Measurements from ENCODE around the gene BBLN.
"Not testable (repeated sequence)": the region's sequence is repeated elsewhere in the genome, so short reads cannot be mapped to it uniquely, and the experiment has no call there.

Gene BBLN
- long read RNA-seq, transcript C9orf16-204 (3 exons, 1,570 nt), result minor isoform, 12 of 51 reads
- long read RNA-seq, transcript C9orf16-201 (2 exons, 713 nt), result major isoform, 36 of 51 reads
- long read RNA-seq, partial matches to known transcripts, result 1 of 51 reads
- long read RNA-seq, other reads (novel, unspliced or antisense), result 2 of 51 reads

- Histone ChIP-seq H3K27ac (replicated peaks) (peak within 1 kb of the TSS; percentile 99), H3K27me3 (ENCODE audit: insufficient read depth, poor library complexity, severe bottlenecking) (no peaks in the 10 kb centered on the region), H3K4me3 (replicated peaks; ENCODE audit: insufficient read depth, low read length) (peak within 1 kb of the TSS; percentile 95)
- peak; percentile 86 to 92 for DNase-seq (ENCODE audit: low read depth in 1 of 2, low spot score in 1 of 2)
- TF ChIP-seq GABPA (IDR thresholded peaks at IDR 0.05; ENCODE audit: low read depth), result peak; percentile 72
- no peak for TF ChIP-seq CTCF (IDR thresholded peaks at IDR 0.05; ENCODE audit: insufficient read depth, low read length)
- TF ChIP-seq SPI1 (IDR thresholded peaks at IDR 0.05; ENCODE audit: borderline replicate concordance, low read depth), result no peak
- no peak; the same call in 1 of the 2 replicates for TF ChIP-seq POLR2AphosphoS5 (IDR thresholded peaks at IDR 0.05; ENCODE audit: low read depth)
- TF ChIP-seq, protein P1, sequence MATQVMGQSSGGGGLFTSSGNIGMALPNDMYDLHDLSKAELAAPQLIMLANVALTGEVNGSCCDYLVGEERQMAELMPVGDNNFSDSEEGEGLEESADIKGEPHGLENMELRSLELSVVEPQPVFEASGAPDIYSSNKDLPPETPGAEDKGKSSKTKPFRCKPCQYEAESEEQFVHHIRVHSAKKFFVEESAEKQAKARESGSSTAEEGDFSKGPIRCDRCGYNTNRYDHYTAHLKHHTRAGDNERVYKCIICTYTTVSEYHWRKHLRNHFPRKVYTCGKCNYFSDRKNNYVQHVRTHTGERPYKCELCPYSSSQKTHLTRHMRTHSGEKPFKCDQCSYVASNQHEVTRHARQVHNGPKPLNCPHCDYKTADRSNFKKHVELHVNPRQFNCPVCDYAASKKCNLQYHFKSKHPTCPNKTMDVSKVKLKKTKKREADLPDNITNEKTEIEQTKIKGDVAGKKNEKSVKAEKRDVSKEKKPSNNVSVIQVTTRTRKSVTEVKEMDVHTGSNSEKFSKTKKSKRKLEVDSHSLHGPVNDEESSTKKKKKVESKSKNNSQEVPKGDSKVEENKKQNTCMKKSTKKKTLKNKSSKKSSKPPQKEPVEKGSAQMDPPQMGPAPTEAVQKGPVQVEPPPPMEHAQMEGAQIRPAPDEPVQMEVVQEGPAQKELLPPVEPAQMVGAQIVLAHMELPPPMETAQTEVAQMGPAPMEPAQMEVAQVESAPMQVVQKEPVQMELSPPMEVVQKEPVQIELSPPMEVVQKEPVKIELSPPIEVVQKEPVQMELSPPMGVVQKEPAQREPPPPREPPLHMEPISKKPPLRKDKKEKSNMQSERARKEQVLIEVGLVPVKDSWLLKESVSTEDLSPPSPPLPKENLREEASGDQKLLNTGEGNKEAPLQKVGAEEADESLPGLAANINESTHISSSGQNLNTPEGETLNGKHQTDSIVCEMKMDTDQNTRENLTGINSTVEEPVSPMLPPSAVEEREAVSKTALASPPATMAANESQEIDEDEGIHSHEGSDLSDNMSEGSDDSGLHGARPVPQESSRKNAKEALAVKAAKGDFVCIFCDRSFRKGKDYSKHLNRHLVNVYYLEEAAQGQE (IDR thresholded peaks at IDR 0.05; ENCODE audit: insufficient replicate concordance, low read depth), result no peak
Observed at GRCh38 chr9:128159784-128160602, at the start of gene BBLN. TSS of gene BBLN (plus strand) at chr9:128160265. CDS start at chr9:128160408, 143 bp downstream.

DNA sequence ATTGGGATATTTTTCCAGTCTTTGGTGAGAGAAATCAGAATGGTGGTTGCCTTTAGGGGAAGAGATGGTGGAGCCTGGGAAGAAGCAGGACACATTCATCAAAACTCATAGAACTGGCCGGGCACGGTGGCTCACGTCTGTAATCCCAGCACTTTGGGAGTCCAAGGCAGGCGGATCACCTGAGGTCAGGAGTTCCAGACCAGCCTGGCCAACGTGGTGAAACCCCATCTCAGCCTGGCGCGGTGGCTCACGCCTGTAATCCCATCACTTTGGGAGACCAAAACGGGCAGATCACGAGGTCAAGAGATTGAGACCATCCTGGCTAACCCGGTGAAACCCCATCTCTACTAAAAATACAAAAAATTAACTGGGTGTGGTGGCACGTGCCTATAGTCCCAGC, 48.3 kb upstream of the BBLN start:
- H3K27me3 ChIP-seq (ENCODE audit: insufficient read depth, poor library complexity, severe bottlenecking); DNase-seq (ENCODE audit: low read depth in 1 of 2, low spot score in 1 of 2); H3K4me3 ChIP-seq (replicated peaks; ENCODE audit: insufficient read depth, low read length); H3K27ac ChIP-seq (replicated peaks): not testable (repeated sequence)

DNA sequence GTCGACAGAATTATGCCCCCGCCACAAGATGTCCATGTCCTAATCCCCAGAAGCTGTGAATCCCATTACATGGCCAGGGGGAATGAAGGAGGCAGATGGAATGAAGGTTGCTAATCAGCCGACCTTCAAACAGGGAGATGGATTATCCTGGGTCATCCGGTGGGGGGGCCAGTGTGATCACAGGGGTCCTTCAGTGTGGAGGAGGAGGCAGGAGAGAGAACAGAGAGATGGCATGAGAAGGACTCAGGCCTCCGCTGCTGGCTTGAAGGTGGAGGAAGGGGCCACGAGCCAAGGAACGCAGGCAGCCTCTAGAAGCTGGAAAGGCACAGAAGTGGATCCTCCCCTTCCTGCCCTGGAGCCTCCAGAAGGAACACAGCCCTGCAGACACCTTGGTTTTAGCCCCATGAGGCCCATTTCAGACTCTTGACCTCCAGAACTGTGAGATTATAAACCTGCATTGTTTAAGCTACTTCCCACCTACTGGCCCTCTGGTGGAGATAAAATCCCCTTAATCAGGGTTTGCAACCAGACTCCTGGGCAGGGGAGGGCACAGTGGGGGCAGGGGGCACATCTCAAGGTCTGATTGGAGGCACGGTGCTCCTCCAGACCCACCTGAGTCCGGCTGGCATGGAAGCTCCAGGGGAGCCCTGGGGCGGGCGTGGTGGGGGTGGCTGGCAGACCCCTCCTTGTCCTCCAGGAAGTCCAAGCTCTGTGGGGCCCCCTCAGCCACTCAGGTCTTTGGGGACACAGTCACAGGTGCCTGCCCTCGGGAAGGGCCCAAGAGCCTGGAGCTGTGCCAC, 46.3 kb upstream of the BBLN start:
- no peak for TF ChIP-seq SPI1 (IDR thresholded peaks at IDR 0.05; ENCODE audit: borderline replicate concordance, low read depth)
- no peak for TF ChIP-seq POLR2AphosphoS5 (IDR thresholded peaks at IDR 0.05; ENCODE audit: low read depth)
- TF ChIP-seq, protein P1 (IDR thresholded peaks at IDR 0.05; ENCODE audit: insufficient replicate concordance, low read depth), result no peak
- TF ChIP-seq GABPA (IDR thresholded peaks at IDR 0.05; ENCODE audit: low read depth), result no peak
- no peak for TF ChIP-seq CTCF (IDR thresholded peaks at IDR 0.05; ENCODE audit: insufficient read depth, low read length)
- DNase-seq (ENCODE audit: low read depth in 1 of 2, low spot score in 1 of 2), result no peak
- H3K4me3 ChIP-seq (replicated peaks; ENCODE audit: insufficient read depth, low read length), result no peak overlapping the region
- no peaks in the 10 kb centered on the region for H3K27me3 ChIP-seq (ENCODE audit: insufficient read depth, poor library complexity, severe bottlenecking)
- no peak overlapping the region for H3K27ac ChIP-seq (replicated peaks)
